ENCODE data around the gene BMERB1. TPM values are rescaled to one million over a fixed set of nuclear protein-coding genes. Genes with fewer than 3 reads are reported as not detected.

The BMERB1 gene
- total RNA-seq, 1 donor: 105 TPM

DNA sequence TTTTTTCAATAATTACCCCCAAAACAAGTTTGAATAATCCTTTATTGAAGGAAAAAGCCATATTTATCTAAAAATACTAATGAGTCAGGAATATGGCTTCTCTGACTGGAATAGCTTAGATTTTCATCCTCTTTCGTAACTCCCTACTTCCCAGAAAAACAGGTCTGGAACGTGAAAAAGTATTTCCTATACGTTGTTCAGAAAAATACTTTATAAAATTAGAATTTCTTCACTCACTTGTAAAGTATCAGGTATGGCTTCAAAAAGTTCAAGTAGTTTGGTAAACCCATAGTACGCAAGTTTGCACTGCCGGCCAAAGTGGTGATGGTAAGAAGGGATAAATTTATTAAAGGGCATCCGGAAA lies 174.9 kb downstream of the BMERB1 start:
- TF ChIP-seq CTCF (IDR thresholded peaks at IDR 0.05; ENCODE audit: insufficient read depth, low read length): no peak
- DNase-seq (ENCODE audit: low read depth): no peak
- no peak overlapping the region for H3K4me3 ChIP-seq (ENCODE audit: low read depth, low read length)

DNA sequence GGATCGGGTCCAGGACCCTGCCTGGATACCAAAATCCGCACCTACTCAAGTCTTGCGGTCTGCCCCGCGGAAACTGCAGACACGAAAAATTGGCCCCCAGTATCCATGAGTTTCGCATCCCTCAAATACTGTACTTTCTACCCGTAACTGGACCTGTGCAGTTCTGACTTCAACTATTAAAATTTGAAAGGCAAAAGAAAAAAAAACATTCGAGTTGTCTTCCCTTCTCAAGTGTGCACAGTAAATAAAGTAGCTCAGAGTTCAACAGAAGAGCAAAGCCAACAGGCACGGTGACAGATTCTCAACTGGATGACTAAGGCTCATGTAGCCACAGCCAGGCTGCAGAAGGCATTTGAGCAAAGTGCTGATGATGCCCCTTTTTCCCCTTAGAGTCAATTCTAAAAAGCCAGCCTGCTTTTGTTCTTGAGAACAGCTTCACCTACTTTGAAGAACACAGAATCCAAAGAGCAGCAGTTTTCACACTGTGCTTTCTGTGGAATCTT lies 176.0 kb downstream of the BMERB1 start:
- peak; percentile 10 for DNase-seq (ENCODE audit: low read depth)
- no peak overlapping the region for H3K4me3 ChIP-seq (ENCODE audit: low read depth, low read length)
- no peak for TF ChIP-seq CTCF (IDR thresholded peaks at IDR 0.05; ENCODE audit: insufficient read depth, low read length)

DNA sequence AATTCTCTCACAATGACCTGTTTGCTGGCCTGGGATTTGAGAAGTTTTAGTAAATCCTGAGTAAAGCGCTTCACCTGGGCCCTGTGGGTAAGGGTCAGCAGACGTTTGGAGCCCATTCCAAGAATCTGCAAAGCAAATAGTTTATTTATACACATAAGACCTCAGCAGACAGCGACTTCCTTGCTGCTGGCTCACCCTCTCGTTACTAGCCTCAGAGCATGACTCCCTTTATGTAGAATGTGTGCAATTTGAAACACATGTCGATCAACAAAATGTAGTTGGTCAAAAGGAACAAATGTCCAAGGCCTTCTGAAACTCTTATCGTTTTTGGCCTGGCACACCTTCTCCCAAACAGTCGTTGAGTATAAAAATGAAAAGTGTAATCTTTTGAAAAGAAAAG lies 177.2 kb downstream of the BMERB1 start:
- no peak for TF ChIP-seq CTCF (IDR thresholded peaks at IDR 0.05; ENCODE audit: insufficient read depth, low read length)
- no peak for DNase-seq (ENCODE audit: low read depth)

DNA sequence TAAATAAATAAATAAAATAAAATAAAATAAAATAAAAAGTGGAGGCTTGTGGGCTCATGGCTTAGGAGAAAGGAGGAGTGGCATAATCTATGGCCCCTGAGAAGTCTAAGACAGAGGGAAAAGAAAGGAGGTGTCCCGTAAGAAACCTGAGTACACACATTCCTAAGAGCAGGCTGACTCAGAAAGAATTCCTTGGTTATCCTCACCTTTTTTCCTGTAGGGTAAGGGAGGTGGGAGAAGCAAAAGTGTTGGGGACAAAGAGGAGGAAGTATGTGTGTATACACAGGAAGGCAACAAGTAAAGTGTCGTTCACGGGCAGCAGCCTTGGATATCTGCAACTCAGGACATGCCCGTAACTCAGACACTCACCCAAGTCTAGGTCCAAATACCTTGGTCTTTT lies 179.3 kb downstream of the BMERB1 start:
- DNase-seq (ENCODE audit: low read depth): no peak
- TF ChIP-seq CTCF (IDR thresholded peaks at IDR 0.05; ENCODE audit: insufficient read depth, low read length): no peak
- no peak overlapping the region for H3K4me3 ChIP-seq (ENCODE audit: low read depth, low read length)

More for the DNA sequence above, 177.2 kb downstream of the BMERB1 start:
- no peak overlapping the region for H3K4me3 ChIP-seq (ENCODE audit: low read depth, low read length)

- no peak for TF ChIP-seq CTCF (IDR thresholded peaks at IDR 0.05; ENCODE audit: insufficient read depth, low read length)
- no peak for DNase-seq (ENCODE audit: low read depth)
These were observed 181.6 kb downstream of the BMERB1 start for GRCh38 chr16:15616012-15616411.

DNA sequence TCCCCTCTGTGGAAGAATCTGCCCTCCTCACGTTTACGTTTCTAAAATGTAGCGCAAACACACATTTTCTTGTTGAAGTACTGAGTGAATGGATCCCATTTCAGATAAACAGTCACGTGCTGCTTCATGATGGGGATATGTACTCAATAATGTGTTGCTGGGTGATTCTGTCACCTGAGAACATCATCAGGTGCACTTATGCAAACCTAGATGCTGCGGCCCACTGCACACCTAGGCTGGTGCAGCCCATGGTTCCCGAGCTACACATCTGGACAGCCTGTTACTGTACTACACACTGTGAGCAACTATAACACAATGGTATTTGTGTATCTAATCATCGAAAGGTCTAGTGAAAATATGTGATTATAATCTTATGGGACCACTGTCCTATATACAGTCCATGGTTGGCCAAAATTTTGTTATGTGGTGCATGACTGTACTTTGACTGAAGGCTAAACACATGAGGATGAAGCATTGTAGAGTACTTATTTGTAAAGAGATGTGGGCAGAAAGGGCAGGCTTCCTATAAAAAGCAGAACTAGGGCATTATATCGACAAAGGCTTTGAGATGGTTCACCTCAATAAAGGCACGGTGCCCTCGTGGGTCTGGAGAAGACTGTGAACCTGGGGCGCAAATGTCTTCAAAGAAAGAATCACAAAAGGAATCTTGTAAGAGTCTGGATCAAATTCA lies 182.2 kb downstream of the BMERB1 start:
- DNase-seq (ENCODE audit: low read depth): no peak
- TF ChIP-seq CTCF (IDR thresholded peaks at IDR 0.05; ENCODE audit: insufficient read depth, low read length): no peak
- H3K4me3 ChIP-seq (ENCODE audit: low read depth, low read length): no peak overlapping the region

More at GRCh38 chr16:15616012-15616411, 181.6 kb downstream of the BMERB1 start:
- no peak overlapping the region for H3K4me3 ChIP-seq (ENCODE audit: low read depth, low read length)

GRCh38 chr16:15617901-15618300 lies 183.5 kb downstream of the BMERB1 start:
- DNase-seq (ENCODE audit: low read depth): no peak
- no peak for TF ChIP-seq CTCF (IDR thresholded peaks at IDR 0.05; ENCODE audit: insufficient read depth, low read length)
- H3K4me3 ChIP-seq (ENCODE audit: low read depth, low read length): no peak overlapping the region
